Loucy (cell line): ENCODE data around the gene IQSEC1.

ENCODE experiments used
- H2AFZ ChIP-seq: fragments of 200-600 bp; sonication (generic); 2 replicates; pipeline ENCODE4 v1.6.0; 2016; ENCODE audit warnings: antibody characterized with exemption, mild to moderate bottlenecking, low read length, moderate library complexity
- H3F3A ChIP-seq: fragments of 200-600 bp; 2 replicates; pipeline ENCODE4 v1.6.0; 2016; ENCODE audit warnings: antibody characterized with exemption, low read depth, mild to moderate bottlenecking
- H3K27me3 ChIP-seq: fragments of 200-600 bp; sonication (generic); 2 replicates; pipeline ENCODE4 v1.6.1; 2014; ENCODE audit warnings: low read length, mild to moderate bottlenecking; ENCODE audit not compliant: insufficient read depth, poor library complexity, severe bottlenecking
- H3K36me3 ChIP-seq: fragments of 200-600 bp; sonication (generic); 2 replicates; pipeline ENCODE4 v1.6.1; 2016; ENCODE audit warnings: low read length; ENCODE audit not compliant: insufficient read depth
- H3K4me1 ChIP-seq: fragments of 200-600 bp; sonication (generic); 2 replicates; pipeline ENCODE4 v1.5.1; 2014; ENCODE audit warnings: low read length, mild to moderate bottlenecking; ENCODE audit not compliant: insufficient read depth, poor library complexity, severe bottlenecking
- H3K4me2 ChIP-seq: fragments of 200-600 bp; sonication (generic); 2 replicates; pipeline ENCODE4 v1.6.0; 2014; ENCODE audit warnings: antibody characterized with exemption, low read length, low read depth, mild to moderate bottlenecking; ENCODE audit not compliant: poor library complexity, severe bottlenecking
- H3K4me3 ChIP-seq: fragments of 200-600 bp; sonication (generic); 2 replicates; pipeline ENCODE4 v1.5.1; 2014; ENCODE audit warnings: low read length, mild to moderate bottlenecking, mixed read lengths; ENCODE audit not compliant: poor library complexity, severe bottlenecking
- H3K79me2 ChIP-seq: fragments of 200-600 bp; sonication (generic); 2 replicates; pipeline ENCODE4 v1.6.1; 2014; ENCODE audit warnings: low read length; ENCODE audit not compliant: insufficient read depth
- H3K9ac ChIP-seq: fragments of 200-600 bp; sonication (generic); 2 replicates; pipeline ENCODE4 v1.6.0; 2014; ENCODE audit warnings: mild to moderate bottlenecking, low read depth, low read length, moderate library complexity; ENCODE audit not compliant: poor library complexity, severe bottlenecking
- H3K9me2 ChIP-seq: fragments of 200-600 bp; sonication (generic); replicated peaks from 2 replicates; pipeline ENCODE4 v1.6.1; 2016; ENCODE audit warnings: low read depth, low read length, mixed read lengths
- H3K9me3 ChIP-seq: fragments of 200-600 bp; sonication (generic); 2 replicates; pipeline ENCODE4 v1.6.1; 2014; ENCODE audit warnings: mild to moderate bottlenecking, antibody characterized with exemption, low read length, low read depth; ENCODE audit not compliant: insufficient read depth
- H4K20me1 ChIP-seq: fragments of 200-600 bp; sonication (generic); 2 replicates; pipeline ENCODE4 v1.6.0; 2014; ENCODE audit warnings: antibody characterized with exemption, low read length, mild to moderate bottlenecking; ENCODE audit not compliant: insufficient read depth, poor library complexity, severe bottlenecking
- EZH2phosphoT487 ChIP-seq: fragments of 200-600 bp; IDR thresholded peaks from 2 replicates; pipeline ENCODE4 v1.6.1; 2018; ENCODE audit warnings: antibody characterized with exemption, mild to moderate bottlenecking, moderate library complexity, borderline replicate concordance
- TF ChIP-seq, protein P1 (sequence below): fragments of 200-600 bp; sonication (generic); conservative IDR thresholded peaks from 2 replicates; pipeline ENCODE4 v1.5.1; 2014; ENCODE audit warnings: mild to moderate bottlenecking, antibody characterized with exemption, low read length

The IQSEC1 gene

GRCh38 chr3:12995389-12996180 is 77.6 kb downstream of the IQSEC1 start:
- H3K79me2 ChIP-seq, result peaks cover 83% of the 10 kb centered on the region
- H3K36me3 ChIP-seq, result no peaks in the 10 kb centered on the region; the same call in 1 of the 2 replicates
- no peaks in the 10 kb centered on the region for H3K9me3 ChIP-seq
- no peaks in the 10 kb centered on the region for H3K9me2 ChIP-seq
- H3K27me3 ChIP-seq, result no peaks in the 10 kb centered on the region
- H2AFZ ChIP-seq, result no peak overlapping the region
- peaks cover 42% of the 10 kb centered on the region for H3K4me1 ChIP-seq
- H3K9ac ChIP-seq, result peak overlapping the region; percentile 79
- peak overlapping the region; percentile 77 for H3K4me3 ChIP-seq
- TF ChIP-seq, protein P1, sequence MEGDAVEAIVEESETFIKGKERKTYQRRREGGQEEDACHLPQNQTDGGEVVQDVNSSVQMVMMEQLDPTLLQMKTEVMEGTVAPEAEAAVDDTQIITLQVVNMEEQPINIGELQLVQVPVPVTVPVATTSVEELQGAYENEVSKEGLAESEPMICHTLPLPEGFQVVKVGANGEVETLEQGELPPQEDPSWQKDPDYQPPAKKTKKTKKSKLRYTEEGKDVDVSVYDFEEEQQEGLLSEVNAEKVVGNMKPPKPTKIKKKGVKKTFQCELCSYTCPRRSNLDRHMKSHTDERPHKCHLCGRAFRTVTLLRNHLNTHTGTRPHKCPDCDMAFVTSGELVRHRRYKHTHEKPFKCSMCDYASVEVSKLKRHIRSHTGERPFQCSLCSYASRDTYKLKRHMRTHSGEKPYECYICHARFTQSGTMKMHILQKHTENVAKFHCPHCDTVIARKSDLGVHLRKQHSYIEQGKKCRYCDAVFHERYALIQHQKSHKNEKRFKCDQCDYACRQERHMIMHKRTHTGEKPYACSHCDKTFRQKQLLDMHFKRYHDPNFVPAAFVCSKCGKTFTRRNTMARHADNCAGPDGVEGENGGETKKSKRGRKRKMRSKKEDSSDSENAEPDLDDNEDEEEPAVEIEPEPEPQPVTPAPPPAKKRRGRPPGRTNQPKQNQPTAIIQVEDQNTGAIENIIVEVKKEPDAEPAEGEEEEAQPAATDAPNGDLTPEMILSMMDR, result no peak
- TF ChIP-seq EZH2phosphoT487, result no peak
- H4K20me1 ChIP-seq, result peaks cover 19% of the 10 kb centered on the region
- H3K4me2 ChIP-seq, result peak overlapping the region; percentile 67
- no peaks in the 10 kb centered on the region for H3F3A ChIP-seq

GRCh38 chr3:12994607-12995388 is 78.4 kb downstream of the IQSEC1 start:
- peak overlapping the region; percentile 79 for H3K9ac ChIP-seq
- no peaks in the 10 kb centered on the region for H3K9me2 ChIP-seq
- no peak for TF ChIP-seq EZH2phosphoT487
- TF ChIP-seq, protein P1, result peak; percentile 67
- peak overlapping the region; percentile 77 for H3K4me3 ChIP-seq
- H3K79me2 ChIP-seq, result peaks cover 82% of the 10 kb centered on the region
- H3K9me3 ChIP-seq, result no peaks in the 10 kb centered on the region
- no peaks in the 10 kb centered on the region; the same call in 1 of the 2 replicates for H3K36me3 ChIP-seq
- no peaks in the 10 kb centered on the region for H3K27me3 ChIP-seq
- H3F3A ChIP-seq, result no peaks in the 10 kb centered on the region
- peak overlapping the region; percentile 67 for H3K4me2 ChIP-seq
- peaks cover 19% of the 10 kb centered on the region for H4K20me1 ChIP-seq
- H3K4me1 ChIP-seq, result peaks cover 35% of the 10 kb centered on the region
- H2AFZ ChIP-seq, result no peak overlapping the region

DNA sequence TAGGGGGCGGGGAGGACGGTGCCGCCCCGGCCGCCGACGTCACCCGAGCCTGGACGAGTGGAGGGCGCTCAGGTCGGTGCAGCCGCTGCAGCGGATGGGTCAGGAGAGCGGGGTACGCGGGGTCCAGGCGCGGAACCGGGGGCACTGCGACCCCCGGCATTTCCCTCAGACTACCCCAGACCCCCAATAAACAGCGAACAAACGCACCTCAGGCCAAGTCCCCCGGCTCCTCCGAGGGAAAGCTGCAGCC is 78.9 kb downstream of the IQSEC1 start:
- H3F3A ChIP-seq, result no peaks in the 10 kb centered on the region
- H2AFZ ChIP-seq, result no peak overlapping the region

More for the DNA sequence above, 78.9 kb downstream of the IQSEC1 start:
- Histone ChIP-seq H3K79me2 (peaks cover 82% of the 10 kb centered on the region; the same call in 1 of the 2 replicates), H3K4me2 (peak overlapping the region; percentile 67), H3K36me3 (no peaks in the 10 kb centered on the region; the same call in 1 of the 2 replicates), H3K9me2 (no peaks in the 10 kb centered on the region), H3K27me3 (no peaks in the 10 kb centered on the region), H3K9ac (peak overlapping the region; percentile 79), H3K4me1 (peaks cover 30% of the 10 kb centered on the region), H3K4me3 (peak overlapping the region; percentile 77), H3K9me3 (no peaks in the 10 kb centered on the region), H4K20me1 (peaks cover 19% of the 10 kb centered on the region)
- TF ChIP-seq, protein P1, result no peak
- TF ChIP-seq EZH2phosphoT487, result no peak
